Lower lobe of right lung (tissue), 2 donors: ENCODE measurements around the gene DNASE1L1. TPM values are rescaled to one million over a fixed set of nuclear protein-coding genes. Genes with fewer than 3 reads are reported as not detected.
A peak's percentile ranks its signal among the peaks of the same experiment; 100 is the strongest.

Experiments used
- ATAC-seq, 2 donors: fragments of 200-7000 bp; cut with Tn5 transposase; one replicate each; pipeline ENCODE4 v1.9.1; 2020 to 2022; ENCODE audit warnings: mild to moderate bottlenecking in 2 of 2, moderate library complexity in 2 of 2
- DNase-seq: peaks from one replicate; pipeline ENCODE4 v3.0.0-alpha.2; 2020
- H3K27ac ChIP-seq: fragments of 200-600 bp; one replicate; pipeline ENCODE4 v1.8.0; 2022
- H3K27me3 ChIP-seq: fragments of 200-600 bp; one replicate; pipeline ENCODE4 v1.8.0; 2022; ENCODE audit warnings: low read depth
- H3K36me3 ChIP-seq: fragments of 200-600 bp; one replicate; pipeline ENCODE4 v1.8.0; 2022; ENCODE audit warnings: mild to moderate bottlenecking
- H3K4me1 ChIP-seq: fragments of 200-600 bp; one replicate; pipeline ENCODE4 v1.8.0; 2022
- H3K4me3 ChIP-seq: fragments of 200-600 bp; one replicate; pipeline ENCODE4 v1.8.0; 2022; ENCODE audit warnings: mild to moderate bottlenecking
- H3K9me3 ChIP-seq: fragments of 200-600 bp; one replicate; pipeline ENCODE4 v1.8.0; 2022
- intact Hi-C: fragments of 100-400 bp; cut with DNase I; formaldehyde crosslinking; loops from one replicate; pipeline ENCODE4 v1.11.0; 2022
- total RNA-seq: library from RNA; stranded (reverse); fragmentation: NEBNext Ultra II Directional; extraction: Animal tissue kit (Norgen Biotek cat#: 25700); gene quantifications from one replicate; pipeline ENCODE4 v1.2.1, GENCODE V29; 2021
- TF ChIP-seq, protein P1 (sequence below): fragments of 200-600 bp; IDR thresholded peaks from one replicate; pipeline ENCODE4 v1.8.0; 2022; ENCODE audit warnings: antibody characterized with exemption, mild to moderate bottlenecking
- donor health status: DM: no; HTN: yes; CAD: no; lungs with severe emphysema.

DNASE1L1 gene
- total RNA-seq, 1 donor from 2014 or later = 36.1 TPM

- Histone ChIP-seq H3K27ac (no peak overlapping the region), H3K4me1 (no peaks in the 10 kb centered on the region), H3K27me3 (no peaks in the 10 kb centered on the region), H3K4me3 (no peak overlapping the region), H3K9me3 (no peaks in the 10 kb centered on the region), H3K36me3 (no peaks in the 10 kb centered on the region)
- ATAC-seq (peak in 1 of 2 donors; percentile 10), DNase-seq (no peak)
- TF ChIP-seq, protein P1, sequence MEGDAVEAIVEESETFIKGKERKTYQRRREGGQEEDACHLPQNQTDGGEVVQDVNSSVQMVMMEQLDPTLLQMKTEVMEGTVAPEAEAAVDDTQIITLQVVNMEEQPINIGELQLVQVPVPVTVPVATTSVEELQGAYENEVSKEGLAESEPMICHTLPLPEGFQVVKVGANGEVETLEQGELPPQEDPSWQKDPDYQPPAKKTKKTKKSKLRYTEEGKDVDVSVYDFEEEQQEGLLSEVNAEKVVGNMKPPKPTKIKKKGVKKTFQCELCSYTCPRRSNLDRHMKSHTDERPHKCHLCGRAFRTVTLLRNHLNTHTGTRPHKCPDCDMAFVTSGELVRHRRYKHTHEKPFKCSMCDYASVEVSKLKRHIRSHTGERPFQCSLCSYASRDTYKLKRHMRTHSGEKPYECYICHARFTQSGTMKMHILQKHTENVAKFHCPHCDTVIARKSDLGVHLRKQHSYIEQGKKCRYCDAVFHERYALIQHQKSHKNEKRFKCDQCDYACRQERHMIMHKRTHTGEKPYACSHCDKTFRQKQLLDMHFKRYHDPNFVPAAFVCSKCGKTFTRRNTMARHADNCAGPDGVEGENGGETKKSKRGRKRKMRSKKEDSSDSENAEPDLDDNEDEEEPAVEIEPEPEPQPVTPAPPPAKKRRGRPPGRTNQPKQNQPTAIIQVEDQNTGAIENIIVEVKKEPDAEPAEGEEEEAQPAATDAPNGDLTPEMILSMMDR = no peak
- intact Hi-C loops = no loop called here
Observed at GRCh38 chrX:154419688-154420401, 10.8 kb upstream of the DNASE1L1 start.

DNA sequence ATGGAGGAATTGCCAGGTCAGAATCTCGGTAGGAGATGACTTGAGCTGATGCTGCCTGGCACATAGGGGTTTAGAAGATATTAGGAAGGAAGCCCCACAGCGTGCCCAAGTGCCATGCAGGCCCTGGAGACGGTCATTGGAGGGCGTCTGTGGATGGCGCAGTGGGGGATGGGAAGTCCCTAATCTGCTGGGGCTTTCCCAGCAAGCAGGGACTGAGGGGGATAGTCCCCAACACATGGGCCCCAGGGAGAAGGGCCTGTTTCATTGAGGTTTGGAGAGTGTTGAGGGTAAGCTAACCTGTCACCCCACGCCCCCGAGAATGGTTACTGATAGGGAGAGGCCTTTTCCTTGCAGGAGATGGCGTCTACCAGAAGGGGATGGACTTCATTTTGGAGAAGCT is 10.1 kb upstream of the DNASE1L1 start:
- no peaks in the 10 kb centered on the region for H3K36me3 ChIP-seq
- H3K4me1 ChIP-seq = no peaks in the 10 kb centered on the region
- TF ChIP-seq, protein P1 = no peak
- ATAC-seq (no peak), DNase-seq (no peak)
- H3K9me3 ChIP-seq = no peaks in the 10 kb centered on the region
- H3K27me3 ChIP-seq = no peaks in the 10 kb centered on the region
- H3K27ac ChIP-seq = no peak overlapping the region
- no peak overlapping the region for H3K4me3 ChIP-seq
- intact Hi-C loops = no loop called here

- Histone ChIP-seq H3K9me3 (no peaks in the 10 kb centered on the region), H3K36me3 (no peaks in the 10 kb centered on the region), H3K27me3 (no peaks in the 10 kb centered on the region), H3K4me3 (no peak overlapping the region), H3K27ac (no peak overlapping the region), H3K4me1 (no peaks in the 10 kb centered on the region)
- DNase-seq (no peak), ATAC-seq (no peak)
- intact Hi-C loops = no loop called here
- TF ChIP-seq, protein P1 = no peak
Observed at GRCh38 chrX:154417157-154417556, 8.1 kb upstream of the DNASE1L1 start.

DNA sequence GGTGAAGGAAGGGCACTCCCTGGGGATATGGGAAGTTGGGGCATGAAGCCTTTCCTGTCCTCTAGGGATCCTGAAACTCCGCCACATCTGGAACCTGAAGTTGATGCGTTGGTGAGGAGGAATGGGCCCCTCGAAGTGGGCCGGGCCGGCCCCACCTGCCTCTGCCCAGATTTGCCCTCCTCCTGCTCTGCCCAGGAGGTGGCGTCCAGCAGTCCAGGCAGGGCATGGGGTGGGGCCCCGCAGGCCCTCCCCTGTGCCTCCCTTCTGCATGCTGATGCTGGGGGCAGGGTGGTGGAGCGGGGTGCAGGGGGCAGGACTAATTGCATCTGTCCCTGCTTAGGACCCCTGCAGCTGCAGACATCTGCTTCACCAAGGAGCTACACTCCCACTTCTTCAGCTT is 4.1 kb upstream of the DNASE1L1 start:
- ATAC-seq (no peak), DNase-seq (no peak)
- no peak overlapping the region for H3K4me3 ChIP-seq
- TF ChIP-seq, protein P1 = no peak
- intact Hi-C loops = no loop called here
- no peaks in the 10 kb centered on the region for H3K36me3 ChIP-seq
- no peaks in the 10 kb centered on the region for H3K27me3 ChIP-seq
- H3K9me3 ChIP-seq = no peaks in the 10 kb centered on the region
- H3K27ac ChIP-seq = peak overlapping the region; percentile 95
- H3K4me1 ChIP-seq = peaks cover 6% of the 10 kb centered on the region

DNA sequence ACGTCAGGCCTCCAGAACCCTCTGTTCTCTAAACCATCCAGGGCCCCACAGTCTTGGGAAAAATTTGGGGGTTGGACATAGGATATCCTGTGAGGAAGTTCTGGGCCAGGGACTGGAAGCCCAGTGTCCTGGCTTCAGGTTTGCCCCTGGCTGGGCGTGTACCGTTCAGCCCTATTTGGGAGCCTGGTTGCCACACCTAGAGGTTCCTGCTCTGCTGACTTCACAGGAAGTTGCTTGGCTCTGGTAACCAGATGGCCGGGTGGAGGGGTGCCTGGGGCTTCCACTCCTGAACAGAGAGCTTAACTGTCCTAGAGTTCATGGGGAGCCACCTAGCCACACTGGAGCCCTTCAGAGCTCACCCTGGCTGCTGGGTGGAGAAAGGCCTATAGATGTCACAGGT is 3.4 kb upstream of the DNASE1L1 start:
- Histone ChIP-seq H3K9me3 (no peaks in the 10 kb centered on the region), H3K36me3 (no peaks in the 10 kb centered on the region), H3K27ac (peak overlapping the region; percentile 95), H3K27me3 (no peaks in the 10 kb centered on the region), H3K4me1 (peaks cover 6% of the 10 kb centered on the region), H3K4me3 (peak overlapping the region; percentile 75)
- intact Hi-C loops = no loop called here
- DNase-seq (peak; percentile 56), ATAC-seq (peak in 1 of 2 donors; percentile 29)
- TF ChIP-seq, protein P1 = no peak
